Transverse colon (tissue), 4 donors: Measurements from ENCODE around the gene ELFN1. TPM values are rescaled to one million over a fixed set of nuclear protein-coding genes. Genes with fewer than 3 reads are reported as not detected.

Experiments
- DNase-seq: peaks from one replicate; pipeline ENCODE4 v3.0.0-alpha.2; 2019
- H3K27ac ChIP-seq, 4 donors: fragments of 200-600 bp; sonication (generic); 2 replicates each; pipeline ENCODE4 v1.5.1; 2016 to 2018; ENCODE audit warnings: inconsistent platforms in 4 of 4
- H3K27me3 ChIP-seq: fragments of 200-600 bp; sonication (generic); 2 replicates; pipeline ENCODE4 v1.5.1; 2017; ENCODE audit warnings: inconsistent platforms
- H3K36me3 ChIP-seq, 4 donors: fragments of 200-600 bp; sonication (generic); 2 replicates each; pipeline ENCODE4 v1.5.1; 2017 to 2019; ENCODE audit warnings: inconsistent platforms in 4 of 4
- H3K4me1 ChIP-seq, 4 donors: fragments of 200-600 bp; sonication (generic); 2 replicates each; pipeline ENCODE4 v1.5.1; 2017 to 2020; ENCODE audit warnings: inconsistent platforms in 4 of 4
- H3K4me3 ChIP-seq, 4 donors: fragments of 200-600 bp; sonication (generic); 1 replicate in 1 of 4; 2 replicates in 3 of 4; pipeline versions ENCODE4 v1.5.1 to v1.6.1; 2017 to 2019; ENCODE audit warnings: inconsistent platforms in 4 of 4
- H3K9me3 ChIP-seq, 2 donors: fragments of 200-600 bp; sonication (generic); 2 replicates each; pipeline ENCODE4 v1.5.1; 2017 to 2019; ENCODE audit warnings: inconsistent platforms in 2 of 2
- CTCF ChIP-seq, 5 experiments: fragments of 200-600 bp in 3 of 5; fragments of 450-650 bp in 2 of 5; sonication (generic) in 3 of 5; IDR thresholded peaks; 1 replicate in 2 of 5; 2 replicates in 3 of 5; pipeline ENCODE4 v1.5.1; 2016 to 2017; ENCODE audit warnings: antibody characterized with exemption in 5 of 5, inconsistent platforms in 3 of 5, mild to moderate bottlenecking in 2 of 5, moderate library complexity in 1 of 5
- EP300 ChIP-seq: sonication (generic); formaldehyde crosslinking; IDR thresholded peaks from one replicate; pipeline ENCODE4 v1.6.1; 2017; ENCODE audit warnings: antibody characterized with exemption, low read depth
- POLR2A ChIP-seq: fragments of 450-650 bp; IDR thresholded peaks from one replicate; pipeline ENCODE4 v1.6.1; 2016; ENCODE audit warnings: antibody characterized with exemption, mild to moderate bottlenecking, moderate library complexity
- POLR2AphosphoS5 ChIP-seq, 3 donors: sonication (generic); formaldehyde crosslinking; IDR thresholded peaks; one replicate each; pipeline ENCODE4 v1.6.1; 2016; ENCODE audit warnings: antibody characterized with exemption in 3 of 3
- WGBS, 2 donors: methylation state at CpG; one replicate each; pipeline ENCODE4 v1.1.5; 2018; ENCODE audit warnings: low coverage in 1 of 2; 5-methylcytosine and 5-hydroxymethylcytosine counted together
- in situ Hi-C, 4 donors: fragments of 200-750 bp; cut with MboI; loops; one replicate each; pipeline versions ENCODE4 v1.15.0 to v1.15.1; 2017; ENCODE audit warnings: low sequenced_read_pairs in 3 of 4, low pct_ligation_motif_present in 1 of 4, low pct_unique_long_range_greater_than_20kb in 1 of 4
- intact Hi-C: fragments of 100-400 bp; cut with DNase I; formaldehyde crosslinking; loops from one replicate; pipeline ENCODE4 v1.15.1; 2023; ENCODE audit warnings: low total_unique reads
- total RNA-seq, 4 donors: library from RNA; depleted of rRNA; stranded (reverse); fragments of >200 nt; gene quantifications; one replicate each; pipeline ENCODE4 v1.1.0, GENCODE V29; 2016

ELFN1 gene
- total RNA-seq, 4 donors from 2014 or later: 0.14 to 0.60 (median 0.32) TPM; not detected in 1

- DNase-seq: no peak
- in situ Hi-C loops: loop anchor here in 2 of 4 donors (25.0 kb wide), 1 partner anchor 550 kb away; no protein-coding TSS in a partner anchor
Measured at GRCh38 chr7:1662101-1662500, 8.0 kb upstream of the ELFN1 start.

GRCh38 chr7:1662767-1663166 is 7.3 kb upstream of the ELFN1 start:
- WGBS, 2 donors: 80% methylated on average over 13 of the region's 13 CpGs; no CpG with 5 or more reads in 1 of the 2 donors
- no peak overlapping the region for H3K27ac ChIP-seq
- peaks cover 11 to 37% (median 33%) of the 10 kb centered on the region in 4 donors for H3K4me1 ChIP-seq
- no peak for TF ChIP-seq POLR2A
- TF ChIP-seq POLR2AphosphoS5 (IDR thresholded peaks at IDR 0.05): no peak
- TF ChIP-seq EP300: no peak
- TF ChIP-seq CTCF (IDR thresholded peaks at IDR 0.05): no peak
- intact Hi-C loops (loop anchor here (10.0 kb wide), 1 partner anchor 542 kb away; no protein-coding TSS in a partner anchor), in situ Hi-C loops (loop anchor here in 2 of 4 donors (25.0 kb wide), 1 partner anchor 550 kb away; no protein-coding TSS in a partner anchor)
- DNase-seq: no peak
- peaks cover 73% of the 10 kb centered on the region for H3K27me3 ChIP-seq
- H3K36me3 ChIP-seq: no peaks in the 10 kb centered on the region
- H3K4me3 ChIP-seq: no peak overlapping the region
- no peaks in the 10 kb centered on the region for H3K9me3 ChIP-seq

More at GRCh38 chr7:1662101-1662500, 8.0 kb upstream of the ELFN1 start:
- intact Hi-C loops: loop anchor here (10.0 kb wide), 1 partner anchor 543 kb away; no protein-coding TSS in a partner anchor
- no peak overlapping the region for H3K27ac ChIP-seq
- H3K36me3 ChIP-seq: no peaks in the 10 kb centered on the region
- H3K27me3 ChIP-seq: peaks cover 73% of the 10 kb centered on the region
- no peak for TF ChIP-seq POLR2A
- TF ChIP-seq EP300: no peak
- TF ChIP-seq POLR2AphosphoS5 (IDR thresholded peaks at IDR 0.05): no peak
- TF ChIP-seq CTCF (IDR thresholded peaks at IDR 0.05): no peak
- no peaks in the 10 kb centered on the region for H3K9me3 ChIP-seq
- H3K4me1 ChIP-seq: peaks cover 7 to 30% (median 27%) of the 10 kb centered on the region in 4 donors
- 42% methylated on average over 3 of the region's 3 CpGs; no CpG with 5 or more reads in 1 of the 2 donors for WGBS, 2 donors
- H3K4me3 ChIP-seq: no peak overlapping the region

GRCh38 chr7:1663223-1663622 is 6.9 kb upstream of the ELFN1 start:
- intact Hi-C loops (loop anchor here (10.0 kb wide), 1 partner anchor 542 kb away; no protein-coding TSS in a partner anchor), in situ Hi-C loops (loop anchor here in 2 of 4 donors (25.0 kb wide), 1 partner anchor 549 kb away; no protein-coding TSS in a partner anchor)
- no peaks in the 10 kb centered on the region for H3K36me3 ChIP-seq
- TF ChIP-seq POLR2A: no peak
- TF ChIP-seq EP300: no peak
- TF ChIP-seq CTCF (IDR thresholded peaks at IDR 0.05): no peak
- TF ChIP-seq POLR2AphosphoS5 (IDR thresholded peaks at IDR 0.05): no peak
- no peak overlapping the region for H3K27ac ChIP-seq
- no peak for DNase-seq
- H3K27me3 ChIP-seq: peaks cover 75% of the 10 kb centered on the region
- no peaks in the 10 kb centered on the region for H3K9me3 ChIP-seq
- H3K4me3 ChIP-seq: no peak overlapping the region
- 63% methylated on average over 11 of the region's 11 CpGs; no CpG with 5 or more reads in 1 of the 2 donors for WGBS, 2 donors
- H3K4me1 ChIP-seq: peaks cover 11 to 41% (median 36%) of the 10 kb centered on the region in 4 donors

GRCh38 chr7:1663857-1664651 is 6.0 kb upstream of the ELFN1 start:
- in situ Hi-C loops: loop anchor here in 2 of 4 donors (25.0 kb wide), 1 partner anchor 548 kb away; no protein-coding TSS in a partner anchor
- peak; percentile 5 for DNase-seq
- no peak overlapping the region for H3K27ac ChIP-seq
- no peaks in the 10 kb centered on the region for H3K9me3 ChIP-seq
- peaks cover 11 to 41% (median 37%) of the 10 kb centered on the region in 4 donors for H3K4me1 ChIP-seq
- TF ChIP-seq CTCF (IDR thresholded peaks at IDR 0.05): no peak
- TF ChIP-seq POLR2AphosphoS5 (IDR thresholded peaks at IDR 0.05): no peak
- TF ChIP-seq EP300: no peak
- no peak for TF ChIP-seq POLR2A
- WGBS, 2 donors: 9 to 24% methylated on average over 2 to 39 of the region's 56 CpGs
- peaks cover 84% of the 10 kb centered on the region for H3K27me3 ChIP-seq
- H3K36me3 ChIP-seq: no peaks in the 10 kb centered on the region
- intact Hi-C loops: loop anchor here (10.0 kb wide), 1 partner anchor 541 kb away; no protein-coding TSS in a partner anchor
- H3K4me3 ChIP-seq: peak overlapping the region in 3 of 4 donors; percentile 26 to 59 (median 37)
